ENCODE data around the gene SCFD2. TPM values are rescaled to one million over a fixed set of nuclear protein-coding genes. Genes with fewer than 3 reads are reported as not detected.

SCFD2 gene
- total RNA-seq, 1 experiment from 2014 or later: 7.4 TPM

GRCh38 chr4:52942936-52943335 lies 422.9 kb downstream of the SCFD2 start:
- no peak overlapping the region for H3K4me3 ChIP-seq (ENCODE audit: low read depth in 2 of 2, low read length in 2 of 2)
- in situ Hi-C loops (cut with HindIII; ENCODE audit: low pct_unique_long_range_greater_than_20kb, low sequenced_read_pairs) (no loop called here), intact Hi-C loops (cut with micrococcal nuclease; ENCODE audit: unreplicated experiment) (no loop called here)
- H3K9me3 ChIP-seq (ENCODE audit: control insufficient read depth, insufficient read depth, low read depth, low read length): no peaks in the 10 kb centered on the region
- no peak for DNase-seq (ENCODE audit: low read depth, low spot score)
- ATAC-seq: no peak
- POLR2A ChIA-PET: interaction anchor here (0.6 kb wide), 1 partner anchor 66 kb away, joined by 3 read pairs; no protein-coding TSS in a partner anchor
- no peaks in the 10 kb centered on the region for H3K27me3 ChIP-seq (ENCODE audit: control insufficient read depth, insufficient read depth, low read length)
- H3K36me3 ChIP-seq (ENCODE audit: control insufficient read depth, insufficient read depth, low read length): no peaks in the 10 kb centered on the region
- TF ChIP-seq CTCF (IDR thresholded peaks at IDR 0.05): no peak
- no peak for TF ChIP-seq REST (IDR thresholded peaks at IDR 0.05; ENCODE audit: insufficient read depth in 1 of 2, low read depth in 2 of 2, low read length in 1 of 2)
- TF ChIP-seq TCF7L2 (IDR thresholded peaks at IDR 0.05; ENCODE audit: low read depth, low read length): no peak
- TF ChIP-seq POLR2AphosphoS5 (IDR thresholded peaks at IDR 0.05; ENCODE audit: low read depth, low read length): no peak
- no peak for TF ChIP-seq SIN3A (IDR thresholded peaks at IDR 0.05; ENCODE audit: borderline replicate concordance, insufficient read depth, low read depth, low read length)
- H3K4me1 ChIP-seq (ENCODE audit: control insufficient read depth, insufficient read depth, low read length): no peaks in the 10 kb centered on the region
- BruUV-seq (replicated peaks): no TSS peak
- H3K27ac ChIP-seq (ENCODE audit: low read length): no peak overlapping the region
- CTCF ChIA-PET: no interaction called here

GRCh38 chr4:52941450-52941849 lies 424.4 kb downstream of the SCFD2 start:
- no peaks in the 10 kb centered on the region for H3K9me3 ChIP-seq (ENCODE audit: control insufficient read depth, insufficient read depth, low read depth, low read length)
- ChIA-PET POLR2A (no interaction called here), CTCF (no interaction called here)
- no peak overlapping the region for H3K4me3 ChIP-seq (ENCODE audit: low read depth in 2 of 2, low read length in 2 of 2)
- no TSS peak for BruUV-seq (replicated peaks)
- H3K27me3 ChIP-seq (ENCODE audit: control insufficient read depth, insufficient read depth, low read length): no peaks in the 10 kb centered on the region
- ATAC-seq: no peak
- in situ Hi-C loops (cut with HindIII; ENCODE audit: low pct_unique_long_range_greater_than_20kb, low sequenced_read_pairs) (no loop called here), intact Hi-C loops (cut with micrococcal nuclease; ENCODE audit: unreplicated experiment) (no loop called here)
- H3K4me1 ChIP-seq (ENCODE audit: control insufficient read depth, insufficient read depth, low read length): no peaks in the 10 kb centered on the region
- DNase-seq (ENCODE audit: low read depth, low spot score): no peak
- no peak overlapping the region for H3K27ac ChIP-seq (ENCODE audit: low read length)
- TF ChIP-seq CTCF (IDR thresholded peaks at IDR 0.05) (no peak), TCF7L2 (IDR thresholded peaks at IDR 0.05; ENCODE audit: low read depth, low read length) (no peak), POLR2AphosphoS5 (IDR thresholded peaks at IDR 0.05; ENCODE audit: low read depth, low read length) (no peak), REST (IDR thresholded peaks at IDR 0.05; ENCODE audit: insufficient read depth in 1 of 2, low read depth in 2 of 2, low read length in 1 of 2) (no peak), SIN3A (IDR thresholded peaks at IDR 0.05; ENCODE audit: borderline replicate concordance, insufficient read depth, low read depth, low read length) (no peak)
- H3K36me3 ChIP-seq (ENCODE audit: control insufficient read depth, insufficient read depth, low read length): no peaks in the 10 kb centered on the region
